Measurements from ENCODE around the gene ABI3BP. TPM values are rescaled to one million over a fixed set of nuclear protein-coding genes. Genes with fewer than 3 reads are reported as not detected.

ABI3BP gene
- total and polyA plus RNA-seq, 4 donors: 21.9 to 87.5 (median 59.9) TPM

- Histone ChIP-seq H3K27ac (ENCODE audit: low read depth in 1 of 2, low read length in 1 of 2) (peak overlapping the region; percentile 48 to 90), H3K4me3 (peak overlapping the region; percentile 22), H3K36me3 (ENCODE audit: control insufficient read depth in 4 of 4, insufficient read depth in 4 of 4, low read length in 4 of 4) (peaks cover 0 to 4% (median 1%) of the 10 kb centered on the region in 4 donors), H3K27me3 (ENCODE audit: control insufficient read depth in 3 of 3, insufficient read depth in 3 of 3, low read length in 2 of 3) (peaks cover 0 to 12% (median 5%) of the 10 kb centered on the region in 3 donors), H3K9me3 (ENCODE audit: control insufficient read depth in 4 of 4, insufficient read depth in 3 of 4, low read length in 3 of 4) (no peaks in the 10 kb centered on the region), H3K4me1 (ENCODE audit: control insufficient read depth in 5 of 5, insufficient read depth in 5 of 5, low read length in 5 of 5) (peaks cover 0 to 21% (median 0%) of the 10 kb centered on the region in 5 donors), H3K9ac (ENCODE audit: insufficient read depth in 1 of 2, low read length in 2 of 2) (peak overlapping the region in 1 of 2 donors; percentile 73)
- DNase-seq (no peak), ATAC-seq (ENCODE audit: insufficient read depth, low FRiP score) (no peak)
- 88 to 92% methylated on average over 3 of the region's 3 CpGs for WGBS, 2 donors
- no peak for TF ChIP-seq CTCF (IDR thresholded peaks at IDR 0.05; ENCODE audit: control extremely low read depth, extremely low read depth)
These were observed 284.6 kb downstream of the ABI3BP start for GRCh38 chr3:100708644-100708988.

GRCh38 chr3:100706365-100706764 is 286.9 kb downstream of the ABI3BP start:
- DNase-seq (no peak), ATAC-seq (ENCODE audit: insufficient read depth, low FRiP score) (no peak)
- H3K9me3 ChIP-seq (ENCODE audit: control insufficient read depth in 4 of 4, insufficient read depth in 3 of 4, low read length in 3 of 4): no peaks in the 10 kb centered on the region
- H3K9ac ChIP-seq (ENCODE audit: insufficient read depth in 1 of 2, low read length in 2 of 2): no peak overlapping the region
- H3K4me3 ChIP-seq: no peak overlapping the region
- H3K4me1 ChIP-seq (ENCODE audit: control insufficient read depth in 5 of 5, insufficient read depth in 5 of 5, low read length in 5 of 5): peaks cover 0 to 13% (median 0%) of the 10 kb centered on the region in 5 donors
- WGBS, 2 donors: 77 to 88% methylated on average over 3 of the region's 3 CpGs
- H3K27me3 ChIP-seq (ENCODE audit: control insufficient read depth in 3 of 3, insufficient read depth in 3 of 3, low read length in 2 of 3): peaks cover 0 to 15% (median 5%) of the 10 kb centered on the region in 3 donors
- H3K36me3 ChIP-seq (ENCODE audit: control insufficient read depth in 4 of 4, insufficient read depth in 4 of 4, low read length in 4 of 4): no peaks in the 10 kb centered on the region
- no peak for TF ChIP-seq CTCF (IDR thresholded peaks at IDR 0.05; ENCODE audit: control extremely low read depth, extremely low read depth)
- H3K27ac ChIP-seq (ENCODE audit: low read depth in 1 of 2, low read length in 1 of 2): no peak overlapping the region

- DNase-seq: no peak
- Histone ChIP-seq H3K27ac (ENCODE audit: low read depth in 1 of 2, low read length in 1 of 2) (no peak overlapping the region), H3K4me3 (no peak overlapping the region), H3K27me3 (ENCODE audit: control insufficient read depth in 3 of 3, insufficient read depth in 3 of 3, low read length in 2 of 3) (peaks cover 0 to 15% (median 5%) of the 10 kb centered on the region in 3 donors), H3K9me3 (ENCODE audit: control insufficient read depth in 4 of 4, insufficient read depth in 3 of 4, low read length in 3 of 4) (no peaks in the 10 kb centered on the region), H3K4me1 (ENCODE audit: control insufficient read depth in 5 of 5, insufficient read depth in 5 of 5, low read length in 5 of 5) (peaks cover 0 to 4% (median 2%) of the 10 kb centered on the region in 5 donors), H3K36me3 (ENCODE audit: control insufficient read depth in 4 of 4, insufficient read depth in 4 of 4, low read length in 4 of 4) (no peaks in the 10 kb centered on the region), H3K9ac (ENCODE audit: insufficient read depth in 1 of 2, low read length in 2 of 2) (no peak overlapping the region)
- ATAC-seq (ENCODE audit: insufficient read depth, low FRiP score): no peak
- 69 to 83% methylated on average over 4 of the region's 4 CpGs for WGBS, 2 donors
- TF ChIP-seq CTCF (IDR thresholded peaks at IDR 0.05; ENCODE audit: control extremely low read depth, extremely low read depth): no peak
These were observed 289.4 kb downstream of the ABI3BP start for GRCh38 chr3:100703865-100704264.

- DNase-seq (no peak), ATAC-seq (ENCODE audit: insufficient read depth, low FRiP score) (no peak)
- no peaks in the 10 kb centered on the region for H3K36me3 ChIP-seq (ENCODE audit: control insufficient read depth in 4 of 4, insufficient read depth in 4 of 4, low read length in 4 of 4)
- no peak overlapping the region for H3K27ac ChIP-seq (ENCODE audit: low read depth in 1 of 2, low read length in 1 of 2)
- peaks cover 0 to 10% (median 5%) of the 10 kb centered on the region in 5 donors for H3K4me1 ChIP-seq (ENCODE audit: control insufficient read depth in 5 of 5, insufficient read depth in 5 of 5, low read length in 5 of 5)
- TF ChIP-seq CTCF (IDR thresholded peaks at IDR 0.05; ENCODE audit: control extremely low read depth, extremely low read depth): no peak
- no peak overlapping the region for H3K4me3 ChIP-seq
- H3K27me3 ChIP-seq (ENCODE audit: control insufficient read depth in 3 of 3, insufficient read depth in 3 of 3, low read length in 2 of 3): peaks cover 0 to 12% (median 5%) of the 10 kb centered on the region in 3 donors
- no peaks in the 10 kb centered on the region for H3K9me3 ChIP-seq (ENCODE audit: control insufficient read depth in 4 of 4, insufficient read depth in 3 of 4, low read length in 3 of 4)
- 75 to 88% methylated on average over 5 of the region's 5 CpGs for WGBS, 2 donors
- H3K9ac ChIP-seq (ENCODE audit: insufficient read depth in 1 of 2, low read length in 2 of 2): no peak overlapping the region
These were observed 290.3 kb downstream of the ABI3BP start for GRCh38 chr3:100702980-100703345.
